ENCODE measurements around the gene PACRG.

GRCh38 chr6:162970246-162970645 is 242.5 kb downstream of the PACRG start:
- TF ChIP-seq ZNF747 (CRISPR knock-in tag; IDR thresholded peaks at IDR 0.05; ENCODE audit: borderline replicate concordance) (no peak), SRF (IDR thresholded peaks at IDR 0.05; ENCODE audit: low read depth, low read length) (no peak), HMGXB4 (CRISPR knock-in tag; IDR thresholded peaks at IDR 0.05; ENCODE audit: borderline replicate concordance in 1 of 2, low read depth in 1 of 2) (no peak)
